ENCODE measurements around the gene DNAI1.

GRCh38 chr9:34568133-34568532 lies 109.5 kb downstream of the DNAI1 start:
- TF ChIP-seq REST (IDR thresholded peaks at IDR 0.05) (no peak), MAX (IDR thresholded peaks at IDR 0.05) (no peak), USF2 (IDR thresholded peaks at IDR 0.05) (no peak), EP300 (IDR thresholded peaks at IDR 0.05) (no peak), CTCF (IDR thresholded peaks at IDR 0.05) (no peak), MAFK (IDR thresholded peaks at IDR 0.05; ENCODE audit: partially characterized antibody) (no peak)
